Measurements from ENCODE around the gene FXYD2. TPM values are rescaled to one million over a fixed set of nuclear protein-coding genes. Genes with fewer than 3 reads are reported as not detected.

Gene FXYD2
- total and polyA plus RNA-seq, 2 of the 8 experiments (the other 6 are each of a cell fraction or from before 2014, with no cell fraction given): 0.89 to 1.1 TPM

- H4K5ac ChIP-seq (ENCODE audit: insufficient read length, low read depth, low read length): no peak overlapping the region
- DNase-seq (ENCODE audit: low read depth in 1 of 2, low spot score in 2 of 2): no peak
- no peak overlapping the region for H2BK12ac ChIP-seq (ENCODE audit: low read depth, low read length)
- no peaks in the 10 kb centered on the region for H3K79me2 ChIP-seq (ENCODE audit: control insufficient read depth in 1 of 2, insufficient read depth in 2 of 2, low read length in 2 of 2)
- no peak for FAIRE-seq
- ChIA-PET POLR2A (ENCODE audit: partially characterized antibody) (interaction anchor here (1.3 kb wide), 1 partner anchor 12 kb away, joined by 4 read pairs; no protein-coding TSS in a partner anchor), CTCF (ENCODE audit: partially characterized antibody) (interaction anchor here (1.1 to 7.8 kb wide), 8 partner anchors 14 to 379 kb away, joined by 3 to 163 read pairs (median 6); no protein-coding TSS in a partner anchor)
- 80% methylated on average over 1 of the region's 1 CpG; no CpG with 5 or more reads in 1 of the 2 experiments for WGBS, 2 experiments (ENCODE audit: extremely low coverage in 1 of 2, insufficient coverage in 1 of 2, insufficient read length in 1 of 2, insufficient replicate concordance in 2 of 2, low coverage in 1 of 2, low lambda C conversion rate in 2 of 2, missing lambda C conversion rate in 1 of 2)
- H3K23ac ChIP-seq (ENCODE audit: insufficient read length): no peak overlapping the region
- H3K27ac ChIP-seq (ENCODE audit: low read depth, low read length): no peak overlapping the region
- no peak overlapping the region for H3K9ac ChIP-seq (replicated peaks in 1 of 4; ENCODE audit: extremely low read depth in 1 of 4, low read depth in 3 of 4, low read length in 3 of 4)
- H2AK5ac ChIP-seq (ENCODE audit: low read depth, low read length): no peak overlapping the region
- H3K14ac ChIP-seq (ENCODE audit: insufficient read length): no peak overlapping the region
- no peak overlapping the region for H4K91ac ChIP-seq (replicated peaks; ENCODE audit: insufficient read length, low read length)
- H3K79me1 ChIP-seq (ENCODE audit: low read depth, low read length): no peaks in the 10 kb centered on the region
- H3K23me2 ChIP-seq (ENCODE audit: low read depth, low read length): peaks cover 4% of the 10 kb centered on the region; the same call in 1 of the 2 replicates
- no peak overlapping the region for H2BK120ac ChIP-seq (replicated peaks; ENCODE audit: low read depth, low read length)
- no peaks in the 10 kb centered on the region for H3K9me3 ChIP-seq (ENCODE audit: insufficient read depth in 2 of 2, low read depth in 1 of 2, low read length in 1 of 2)
- peaks cover 0 to 7% of the 10 kb centered on the region in 2 experiments for H4K20me1 ChIP-seq (replicated peaks in 1 of 2; ENCODE audit: control insufficient read depth in 1 of 2, insufficient read depth in 2 of 2, low read length in 2 of 2)
- no peak overlapping the region for H4K8ac ChIP-seq (ENCODE audit: extremely low read depth, insufficient read depth, low read length)
- no peak overlapping the region for H3K4me3 ChIP-seq (ENCODE audit: extremely low read depth in 1 of 4, insufficient read depth in 2 of 4, low read depth in 3 of 4, low read length in 4 of 4)
- no peak overlapping the region for H2AFZ ChIP-seq (ENCODE audit: low read length)
- H3K27me3 ChIP-seq (replicated peaks in 1 of 4; ENCODE audit: control insufficient read depth in 3 of 4, extremely low read depth in 1 of 4, insufficient read depth in 3 of 4, low read length in 3 of 4): no peaks in the 10 kb centered on the region; a peak in 1 of 7 replicates
- H2BK20ac ChIP-seq (ENCODE audit: low read length): no peak overlapping the region
- no peak overlapping the region for H2BK15ac ChIP-seq (ENCODE audit: low read length)
- H3K56ac ChIP-seq (replicated peaks; ENCODE audit: insufficient read length, low read depth, low read length): no peak overlapping the region
- no peaks in the 10 kb centered on the region; a peak in 1 of 8 replicates for H3K36me3 ChIP-seq (ENCODE audit: control insufficient read depth in 2 of 4, insufficient read depth in 4 of 4, low read length in 3 of 4)
- no peak overlapping the region for H3K4ac ChIP-seq (replicated peaks; ENCODE audit: insufficient read length, low read depth, low read length)
- no peak overlapping the region for H3K18ac ChIP-seq (ENCODE audit: extremely low read depth, low read length)
- no peaks in the 10 kb centered on the region; a peak in 1 of 7 replicates for H3K4me1 ChIP-seq (replicated peaks in 1 of 4; ENCODE audit: control insufficient read depth in 3 of 4, insufficient read depth in 4 of 4, low read length in 3 of 4)
- no peak overlapping the region for H3K4me2 ChIP-seq (ENCODE audit: insufficient read depth in 1 of 2, low read depth in 2 of 2, low read length in 2 of 2)
- H2BK5ac ChIP-seq (ENCODE audit: low read depth, low read length): no peak overlapping the region
- TF ChIP-seq POLR2A (IDR thresholded peaks at IDR 0.05; ENCODE audit: control extremely low read depth in 1 of 2, low read depth in 2 of 2, low read length in 2 of 2): no peak
- TF ChIP-seq RFX5 (IDR thresholded peaks at IDR 0.05; ENCODE audit: borderline replicate concordance, low read depth, low read length): no peak
- no peak for TF ChIP-seq CHD2 (IDR thresholded peaks at IDR 0.05; ENCODE audit: low read length)
- TF ChIP-seq MAX (IDR thresholded peaks at IDR 0.05): no peak
- TF ChIP-seq NRF1 (IDR thresholded peaks at IDR 0.05; ENCODE audit: low read depth, low read length): no peak
- no peak for TF ChIP-seq RBBP5 (IDR thresholded peaks at IDR 0.05; ENCODE audit: borderline replicate concordance, low read depth, low read length)
- no peak for TF ChIP-seq GABPA (IDR thresholded peaks at IDR 0.05; ENCODE audit: borderline replicate concordance, insufficient read depth, low read length)
- no peak for TF ChIP-seq SP4 (IDR thresholded peaks at IDR 0.05; ENCODE audit: low read length)
- no peak for TF ChIP-seq TEAD4 (IDR thresholded peaks at IDR 0.05; ENCODE audit: low read depth, low read length)
- TF ChIP-seq CBX8 (IDR thresholded peaks at IDR 0.05; ENCODE audit: borderline replicate concordance, low read depth, low read length): no peak
- TF ChIP-seq KDM1A (IDR thresholded peaks at IDR 0.05; ENCODE audit: borderline replicate concordance, low read length): no peak
- TF ChIP-seq SIX5 (IDR thresholded peaks at IDR 0.05; ENCODE audit: low read depth, low read length): no peak
- no peak for TF ChIP-seq RXRA (IDR thresholded peaks at IDR 0.05; ENCODE audit: insufficient read depth, low read depth, low read length)
- no peak for TF ChIP-seq BRCA1 (IDR thresholded peaks at IDR 0.05; ENCODE audit: low read depth, low read length)
- TF ChIP-seq KDM5A (IDR thresholded peaks at IDR 0.05; ENCODE audit: low read length): no peak
Measured at GRCh38 chr11:117805045-117805444, 19.5 kb downstream of the FXYD2 start.
